ENCODE results near the gene WDR13. TPM values are rescaled to one million over a fixed set of nuclear protein-coding genes. Genes with fewer than 3 reads are reported as not detected.

The WDR13 gene
- total RNA-seq, 3 donors from 2014 or later: 97.2 to 113 (median 97.7) TPM

DNA sequence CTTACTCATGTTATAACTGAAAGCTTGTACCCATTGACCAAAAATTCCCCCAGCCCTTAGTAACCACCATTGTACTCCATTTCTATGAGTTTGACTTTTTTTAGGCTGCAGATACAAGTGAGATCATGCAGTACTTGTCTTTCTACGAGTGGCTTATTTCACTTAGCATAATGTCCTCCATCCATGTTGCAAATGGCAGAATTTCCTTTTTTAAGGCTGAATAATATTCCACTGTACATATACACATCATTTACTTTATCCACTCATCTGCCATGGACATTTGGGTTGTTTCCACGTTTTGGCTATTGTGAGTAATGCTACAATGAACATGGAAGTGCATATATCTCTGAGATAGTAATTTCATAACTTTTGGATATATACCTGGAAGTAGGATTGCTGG lies 12.6 kb upstream of the WDR13 start:
- Histone ChIP-seq H3K4me3 (no peak overlapping the region), H3K36me3 (no peaks in the 10 kb centered on the region), H3K27me3 (peaks cover 0 to 1% of the 10 kb centered on the region in 2 donors), H3K27ac (no peak overlapping the region), H3K9me3 (no peaks in the 10 kb centered on the region), H3K4me1 (no peaks in the 10 kb centered on the region)
- intact Hi-C loops (cut with DNase I; ENCODE audit: low total_unique reads): no loop called here
- TF ChIP-seq POLR2A (IDR thresholded peaks at IDR 0.05): no peak
- no peak for DNase-seq (ENCODE audit: low spot score in 2 of 2)

DNA sequence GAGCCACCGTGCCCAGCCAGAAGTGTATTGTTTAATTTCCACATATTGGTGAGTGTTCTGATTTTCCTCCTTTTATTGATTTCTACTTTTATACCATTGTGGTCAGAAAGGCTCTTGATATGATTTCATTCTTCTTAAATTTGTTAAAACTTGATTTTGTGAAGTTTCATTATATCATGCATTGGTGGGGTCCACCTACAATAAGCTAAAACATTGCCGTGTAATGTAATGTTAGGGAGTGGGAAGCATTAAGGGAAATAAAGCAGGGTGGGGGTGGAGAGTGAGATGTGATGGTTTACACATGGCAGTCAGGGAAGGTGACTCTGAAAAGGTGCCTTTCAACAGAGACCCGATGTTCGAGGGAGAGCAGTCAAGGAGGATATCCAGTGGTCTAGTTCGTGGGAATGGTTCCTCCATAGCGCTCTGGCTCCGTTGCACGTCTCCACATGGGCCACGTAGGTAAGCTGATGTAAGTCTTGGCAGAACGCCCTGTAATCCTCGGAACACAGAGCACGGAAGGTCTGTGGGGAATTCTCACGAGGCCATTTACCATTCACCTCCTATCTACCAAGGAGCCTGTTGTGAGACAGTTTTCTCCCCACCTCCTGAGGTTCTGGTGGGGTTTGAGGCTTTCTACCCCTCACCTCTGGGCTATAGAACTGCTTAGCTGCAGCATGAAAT lies 7.7 kb upstream of the WDR13 start:
- H3K9me3 ChIP-seq: no peaks in the 10 kb centered on the region
- TF ChIP-seq, protein P1, sequence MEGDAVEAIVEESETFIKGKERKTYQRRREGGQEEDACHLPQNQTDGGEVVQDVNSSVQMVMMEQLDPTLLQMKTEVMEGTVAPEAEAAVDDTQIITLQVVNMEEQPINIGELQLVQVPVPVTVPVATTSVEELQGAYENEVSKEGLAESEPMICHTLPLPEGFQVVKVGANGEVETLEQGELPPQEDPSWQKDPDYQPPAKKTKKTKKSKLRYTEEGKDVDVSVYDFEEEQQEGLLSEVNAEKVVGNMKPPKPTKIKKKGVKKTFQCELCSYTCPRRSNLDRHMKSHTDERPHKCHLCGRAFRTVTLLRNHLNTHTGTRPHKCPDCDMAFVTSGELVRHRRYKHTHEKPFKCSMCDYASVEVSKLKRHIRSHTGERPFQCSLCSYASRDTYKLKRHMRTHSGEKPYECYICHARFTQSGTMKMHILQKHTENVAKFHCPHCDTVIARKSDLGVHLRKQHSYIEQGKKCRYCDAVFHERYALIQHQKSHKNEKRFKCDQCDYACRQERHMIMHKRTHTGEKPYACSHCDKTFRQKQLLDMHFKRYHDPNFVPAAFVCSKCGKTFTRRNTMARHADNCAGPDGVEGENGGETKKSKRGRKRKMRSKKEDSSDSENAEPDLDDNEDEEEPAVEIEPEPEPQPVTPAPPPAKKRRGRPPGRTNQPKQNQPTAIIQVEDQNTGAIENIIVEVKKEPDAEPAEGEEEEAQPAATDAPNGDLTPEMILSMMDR (IDR thresholded peaks at IDR 0.05): no peak
- no peak for TF ChIP-seq POLR2AphosphoS5 (IDR thresholded peaks at IDR 0.05)
- TF ChIP-seq POLR2A (IDR thresholded peaks at IDR 0.05): no peak
- peak overlapping the region; percentile 75 to 80 for H3K27ac ChIP-seq
- intact Hi-C loops (cut with DNase I; ENCODE audit: low total_unique reads): no loop called here
- H3K4me1 ChIP-seq: no peaks in the 10 kb centered on the region
- peak; percentile 26 to 52 for DNase-seq (ENCODE audit: low spot score in 2 of 2)
- H3K4me3 ChIP-seq: no peak overlapping the region
- H3K27me3 ChIP-seq: peaks cover 0 to 3% of the 10 kb centered on the region in 2 donors
- no peaks in the 10 kb centered on the region for H3K36me3 ChIP-seq

DNA sequence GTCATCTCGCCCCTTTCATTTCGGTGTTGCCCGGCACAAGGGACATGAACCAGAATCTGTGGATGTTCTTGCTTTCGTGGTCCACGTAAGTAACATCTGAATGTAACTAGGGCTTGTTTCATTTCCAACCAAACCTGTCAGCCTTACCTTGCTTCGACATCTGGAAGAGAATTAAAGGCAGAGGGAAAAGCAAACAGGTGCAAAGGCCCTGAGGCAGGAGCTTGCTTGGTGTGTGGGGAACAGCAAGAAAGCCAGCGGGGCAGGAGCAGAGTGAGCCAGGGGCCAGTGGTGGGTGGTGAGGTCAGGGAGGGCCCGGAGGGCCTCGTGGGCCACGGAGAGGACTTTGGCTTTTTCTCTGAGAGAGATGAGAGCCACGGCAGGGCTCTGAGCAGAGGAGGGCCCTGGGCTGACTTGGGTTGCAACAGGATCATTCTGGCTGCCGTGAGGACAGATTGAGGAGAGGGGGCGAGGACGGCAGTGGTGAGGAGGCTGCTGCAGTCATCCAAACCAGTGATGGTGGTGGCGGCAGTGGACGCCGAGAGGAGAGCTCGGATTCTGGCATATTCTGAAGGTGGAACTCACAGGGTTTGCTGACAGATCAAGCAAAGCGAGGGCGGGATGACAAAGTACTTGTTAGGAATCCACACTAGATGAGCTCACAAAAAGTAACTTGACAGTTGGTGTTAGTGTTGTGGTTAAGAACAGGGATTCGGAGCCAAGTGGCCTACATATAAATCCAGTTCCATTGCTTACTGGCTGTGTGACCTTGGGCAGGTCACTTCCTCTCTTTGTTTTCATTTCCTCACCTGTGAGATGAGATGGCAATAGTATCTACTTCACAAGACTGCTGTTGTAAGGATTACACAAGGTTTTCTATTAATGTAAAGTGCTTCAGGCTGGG lies 6.8 kb upstream of the WDR13 start:
- TF ChIP-seq POLR2AphosphoS5 (IDR thresholded peaks at IDR 0.05): no peak
- TF ChIP-seq POLR2A (IDR thresholded peaks at IDR 0.05): no peak
- TF ChIP-seq, protein P1 (IDR thresholded peaks at IDR 0.05): no peak
- intact Hi-C loops (cut with DNase I; ENCODE audit: low total_unique reads): no loop called here
- H3K4me3 ChIP-seq: peak overlapping the region in 1 of 3 donors; percentile 28
- no peaks in the 10 kb centered on the region for H3K4me1 ChIP-seq
- no peaks in the 10 kb centered on the region for H3K9me3 ChIP-seq
- no peak for DNase-seq (ENCODE audit: low spot score in 2 of 2)
- peak overlapping the region; percentile 75 to 80 for H3K27ac ChIP-seq
- peaks cover 0 to 3% of the 10 kb centered on the region in 2 donors for H3K27me3 ChIP-seq
- no peaks in the 10 kb centered on the region for H3K36me3 ChIP-seq

DNA sequence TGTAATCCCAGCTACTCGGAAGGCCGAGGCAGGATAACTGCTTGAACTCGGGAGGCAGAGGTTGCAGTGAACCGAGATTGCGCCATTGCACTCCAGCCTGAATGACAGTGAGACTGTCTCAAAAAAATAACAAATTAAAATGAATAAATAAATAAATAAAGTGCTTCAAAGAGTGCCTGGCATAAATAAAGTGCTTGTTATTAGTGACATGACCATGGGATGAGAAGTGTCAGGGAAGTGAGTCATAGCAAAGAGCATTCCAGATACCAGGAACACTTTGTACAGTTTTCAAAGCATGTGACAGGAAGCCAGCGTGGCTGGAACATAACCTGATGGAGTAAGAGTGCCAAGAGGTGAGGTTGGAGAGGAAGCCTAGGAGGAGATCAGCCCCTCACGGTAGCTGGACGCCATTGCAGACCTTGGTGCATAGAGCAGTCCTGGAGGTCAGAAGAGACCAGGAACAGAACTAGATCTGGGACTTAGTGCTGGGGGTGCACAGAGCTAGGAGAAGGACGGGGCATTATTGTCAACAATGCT lies 6.0 kb upstream of the WDR13 start:
- Histone ChIP-seq H3K4me1 (no peaks in the 10 kb centered on the region), H3K4me3 (no peak overlapping the region), H3K36me3 (no peaks in the 10 kb centered on the region), H3K27ac (peak overlapping the region; percentile 75 to 80), H3K9me3 (no peaks in the 10 kb centered on the region), H3K27me3 (peaks cover 0 to 3% of the 10 kb centered on the region in 2 donors)
- intact Hi-C loops (cut with DNase I; ENCODE audit: low total_unique reads): no loop called here
- TF ChIP-seq, protein P1 (IDR thresholded peaks at IDR 0.05): peak in 2 of 3 donors; percentile 8 to 22
- TF ChIP-seq POLR2AphosphoS5 (IDR thresholded peaks at IDR 0.05) (peak; percentile 52 to 79 (median 59)), POLR2A (IDR thresholded peaks at IDR 0.05) (no peak)
- peak; percentile 53 to 61 for DNase-seq (ENCODE audit: low spot score in 2 of 2)

DNA sequence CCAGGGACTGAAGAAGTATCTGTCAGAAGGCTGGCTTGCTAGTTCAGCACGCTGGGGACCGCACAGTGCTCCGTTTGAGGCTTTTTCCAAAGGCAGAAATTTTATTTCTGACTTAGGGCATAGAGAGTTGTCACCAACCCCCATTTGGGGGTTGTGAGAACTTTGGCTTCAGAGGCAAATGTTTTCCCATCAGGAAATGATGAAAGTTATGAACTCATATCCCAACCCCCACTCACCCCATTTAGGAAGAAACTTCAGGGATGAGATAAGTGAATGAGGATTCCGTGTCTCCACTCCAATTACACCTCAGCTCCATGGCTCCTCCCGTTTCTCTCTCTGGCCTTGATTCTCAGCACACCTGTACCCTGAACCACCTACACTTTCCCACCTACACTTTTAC lies 4.3 kb upstream of the WDR13 start:
- DNase-seq (ENCODE audit: low spot score in 2 of 2): no peak
- Histone ChIP-seq H3K4me1 (no peaks in the 10 kb centered on the region), H3K27me3 (peaks cover 0 to 3% of the 10 kb centered on the region in 2 donors), H3K9me3 (no peaks in the 10 kb centered on the region), H3K4me3 (no peak overlapping the region), H3K27ac (no peak overlapping the region), H3K36me3 (no peaks in the 10 kb centered on the region)
- TF ChIP-seq POLR2A (IDR thresholded peaks at IDR 0.05) (no peak), POLR2AphosphoS5 (IDR thresholded peaks at IDR 0.05) (no peak)
- TF ChIP-seq, protein P1 (IDR thresholded peaks at IDR 0.05): no peak
- intact Hi-C loops (cut with DNase I; ENCODE audit: low total_unique reads): no loop called here
